ENCODE data around the gene HARBI1. TPM values are rescaled to one million over a fixed set of nuclear protein-coding genes. Genes with fewer than 3 reads are reported as not detected.

HARBI1 gene
- total and polyA plus RNA-seq, 2 of the 8 experiments (the other 6 are each of a cell fraction or from before 2014, with no cell fraction given): 3.8 to 5.1 TPM

DNA sequence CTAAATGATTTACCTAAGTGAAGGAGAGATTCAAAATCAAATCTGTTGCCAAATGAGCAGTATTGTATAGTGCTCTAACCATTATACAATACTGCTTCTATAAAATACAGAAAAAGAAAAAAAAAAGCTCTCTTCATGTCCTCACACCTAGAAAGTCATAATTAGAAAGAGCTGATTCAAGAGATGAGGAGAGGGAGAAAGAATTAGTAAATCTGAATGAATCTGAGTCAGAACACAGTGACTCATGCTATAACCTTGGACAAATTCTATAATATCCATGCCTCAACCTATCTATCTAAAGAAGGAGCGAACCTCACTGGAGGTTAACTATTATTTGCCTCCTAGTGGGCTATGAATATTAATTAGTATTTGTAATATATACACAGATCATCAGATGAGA lies 52.6 kb downstream of the HARBI1 start:
- no peak for TF ChIP-seq POLR2AphosphoS5 (IDR thresholded peaks at IDR 0.05; ENCODE audit: low read depth, low read length)
- TF ChIP-seq, protein P1, sequence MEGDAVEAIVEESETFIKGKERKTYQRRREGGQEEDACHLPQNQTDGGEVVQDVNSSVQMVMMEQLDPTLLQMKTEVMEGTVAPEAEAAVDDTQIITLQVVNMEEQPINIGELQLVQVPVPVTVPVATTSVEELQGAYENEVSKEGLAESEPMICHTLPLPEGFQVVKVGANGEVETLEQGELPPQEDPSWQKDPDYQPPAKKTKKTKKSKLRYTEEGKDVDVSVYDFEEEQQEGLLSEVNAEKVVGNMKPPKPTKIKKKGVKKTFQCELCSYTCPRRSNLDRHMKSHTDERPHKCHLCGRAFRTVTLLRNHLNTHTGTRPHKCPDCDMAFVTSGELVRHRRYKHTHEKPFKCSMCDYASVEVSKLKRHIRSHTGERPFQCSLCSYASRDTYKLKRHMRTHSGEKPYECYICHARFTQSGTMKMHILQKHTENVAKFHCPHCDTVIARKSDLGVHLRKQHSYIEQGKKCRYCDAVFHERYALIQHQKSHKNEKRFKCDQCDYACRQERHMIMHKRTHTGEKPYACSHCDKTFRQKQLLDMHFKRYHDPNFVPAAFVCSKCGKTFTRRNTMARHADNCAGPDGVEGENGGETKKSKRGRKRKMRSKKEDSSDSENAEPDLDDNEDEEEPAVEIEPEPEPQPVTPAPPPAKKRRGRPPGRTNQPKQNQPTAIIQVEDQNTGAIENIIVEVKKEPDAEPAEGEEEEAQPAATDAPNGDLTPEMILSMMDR (IDR thresholded peaks at IDR 0.05; ENCODE audit: control extremely low read depth in 1 of 3, insufficient read depth in 1 of 3, low read depth in 1 of 3, low read length in 3 of 3): no peak
- Histone ChIP-seq H2AFZ (ENCODE audit: low read length) (no peak overlapping the region), H4K20me1 (replicated peaks in 1 of 2; ENCODE audit: control insufficient read depth in 1 of 2, insufficient read depth in 2 of 2, low read length in 2 of 2) (no peaks in the 10 kb centered on the region), H3K79me1 (ENCODE audit: low read depth, low read length) (no peaks in the 10 kb centered on the region; the same call in 1 of the 2 replicates), H3K4me2 (ENCODE audit: insufficient read depth in 1 of 2, low read depth in 2 of 2, low read length in 2 of 2) (no peak overlapping the region), H3K56ac (replicated peaks; ENCODE audit: insufficient read length, low read depth, low read length) (no peak overlapping the region), H2BK120ac (replicated peaks; ENCODE audit: low read depth, low read length) (no peak overlapping the region), H2BK15ac (ENCODE audit: low read length) (no peak overlapping the region), H3K23me2 (ENCODE audit: low read depth, low read length) (no peaks in the 10 kb centered on the region), H3K79me2 (ENCODE audit: control insufficient read depth in 1 of 2, insufficient read depth in 2 of 2, low read length in 2 of 2) (peaks cover 0 to 67% of the 10 kb centered on the region in 2 experiments; a peak in 2 of 4 replicates), H3K23ac (ENCODE audit: insufficient read length) (no peak overlapping the region), H3K4me3 (ENCODE audit: extremely low read depth in 1 of 4, insufficient read depth in 2 of 4, low read depth in 3 of 4, low read length in 4 of 4) (no peak overlapping the region), H3K27me3 (replicated peaks in 1 of 4; ENCODE audit: control insufficient read depth in 3 of 4, extremely low read depth in 1 of 4, insufficient read depth in 3 of 4, low read length in 3 of 4) (no peaks in the 10 kb centered on the region), H3K4ac (replicated peaks; ENCODE audit: insufficient read length, low read depth, low read length) (no peak overlapping the region), H3K36me3 (ENCODE audit: control insufficient read depth in 2 of 4, insufficient read depth in 4 of 4, low read length in 3 of 4) (no peaks in the 10 kb centered on the region), H4K91ac (replicated peaks; ENCODE audit: insufficient read length, low read length) (no peak overlapping the region), H3K18ac (ENCODE audit: extremely low read depth, low read length) (no peak overlapping the region), H2AK5ac (ENCODE audit: low read depth, low read length) (no peak overlapping the region), H3K9me3 (ENCODE audit: insufficient read depth in 2 of 2, low read depth in 1 of 2, low read length in 1 of 2) (no peaks in the 10 kb centered on the region), H4K5ac (ENCODE audit: insufficient read length, low read depth, low read length) (no peak overlapping the region), H3K14ac (ENCODE audit: insufficient read length) (no peak overlapping the region), H4K8ac (ENCODE audit: extremely low read depth, insufficient read depth, low read length) (no peak overlapping the region), H3K4me1 (replicated peaks in 1 of 4; ENCODE audit: control insufficient read depth in 3 of 4, insufficient read depth in 4 of 4, low read length in 3 of 4) (no peaks in the 10 kb centered on the region; a peak in 1 of 7 replicates), H2BK12ac (ENCODE audit: low read depth, low read length) (no peak overlapping the region), H3K27ac (ENCODE audit: low read depth, low read length) (no peak overlapping the region), H2BK20ac (ENCODE audit: low read length) (no peak overlapping the region), H2BK5ac (ENCODE audit: low read depth, low read length) (no peak overlapping the region), H3K9ac (replicated peaks in 1 of 4; ENCODE audit: extremely low read depth in 1 of 4, low read depth in 3 of 4, low read length in 3 of 4) (no peak overlapping the region)
- ChIA-PET CTCF (ENCODE audit: partially characterized antibody) (interaction anchor here (0.6 kb wide), 1 partner anchor 155 kb away, joined by 3 read pairs; no protein-coding TSS in a partner anchor), POLR2A (ENCODE audit: partially characterized antibody) (no interaction called here)
- DNase-seq (ENCODE audit: low read depth in 1 of 2, low spot score in 2 of 2) (no peak), FAIRE-seq (no peak)
- 95% methylated on average over 1 of the region's 1 CpG; no CpG with 5 or more reads in 1 of the 2 experiments for WGBS, 2 experiments (ENCODE audit: extremely low coverage in 1 of 2, insufficient coverage in 1 of 2, insufficient read length in 1 of 2, insufficient replicate concordance in 2 of 2, low coverage in 1 of 2, low lambda C conversion rate in 2 of 2, missing lambda C conversion rate in 1 of 2)

Data from H1 (cell line).